Panc1 (cell line): Measurements from ENCODE around the gene WRAP73.

ENCODE experiments used
- CTCF ChIP-seq: fragments of 450-650 bp; IDR thresholded peaks from 2 replicates; pipeline ENCODE4 v1.5.1; 2017; ENCODE audit warnings: mild to moderate bottlenecking
- POLR2AphosphoS5 ChIP-seq: IDR thresholded peaks from 2 replicates; pipeline ENCODE4 v1.6.1; 2012; ENCODE audit warnings: mild to moderate bottlenecking, low read depth, low read length, moderate library complexity

- TF ChIP-seq CTCF (no peak), POLR2AphosphoS5 (no peak)
Measured at GRCh38 chr1:3656450-3657095, 6.7 kb upstream of the WRAP73 start.
